NCI-H2196 (cell line): ENCODE results near the gene PCDHB4.
"Not testable (repeated sequence)": the region's sequence is repeated elsewhere in the genome, so short reads cannot be mapped to it uniquely, and the experiment has no call there.

Experiments used
- DNase-seq: peaks from one replicate; lab custom pipeline; 2025; ENCODE audit not compliant: unreplicated experiment; lab: John Stamatoyannopoulos, UW

Gene PCDHB4

GRCh38 chr5:141149812-141150211, 28.2 kb downstream of the PCDHB4 start, which contains the start of gene PCDHB6:
PCDHB6 (plus strand) TSS chr5:141150057; CDS start chr5:141150258, 201 bp downstream.
- no peak for DNase-seq

DNA sequence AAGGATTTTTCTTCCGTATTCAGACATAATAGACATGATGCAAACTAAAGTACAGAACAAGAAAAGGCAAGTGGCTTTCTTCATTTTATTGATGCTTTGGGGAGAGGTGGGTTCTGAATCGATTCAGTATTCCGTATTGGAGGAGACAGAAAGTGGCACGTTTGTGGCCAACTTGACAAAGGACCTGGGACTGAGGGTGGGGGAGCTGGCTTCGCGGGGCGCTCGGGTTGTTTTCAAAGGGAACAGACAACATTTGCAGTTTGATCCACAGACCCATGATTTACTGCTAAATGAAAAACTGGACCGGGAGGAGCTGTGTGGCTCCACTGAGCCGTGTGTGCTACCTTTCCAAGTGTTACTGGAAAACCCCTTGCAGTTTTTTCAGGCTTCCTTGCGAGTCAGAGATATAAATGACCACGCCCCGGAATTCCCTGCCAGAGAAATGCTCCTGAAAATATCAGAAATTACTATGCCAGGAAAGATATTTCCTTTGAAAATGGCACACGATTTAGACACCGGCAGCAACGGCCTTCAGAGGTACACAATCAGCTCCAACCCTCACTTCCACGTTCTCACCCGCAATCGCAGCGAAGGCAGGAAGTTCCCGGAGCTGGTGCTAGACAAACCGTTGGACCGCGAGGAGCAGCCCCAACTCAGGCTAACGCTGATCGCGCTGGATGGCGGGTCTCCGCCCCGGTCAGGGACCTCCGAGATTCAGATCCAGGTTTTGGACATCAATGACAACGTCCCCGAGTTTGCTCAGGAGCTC, 28.8 kb downstream of the PCDHB4 start:
- no peak for DNase-seq

DNA sequence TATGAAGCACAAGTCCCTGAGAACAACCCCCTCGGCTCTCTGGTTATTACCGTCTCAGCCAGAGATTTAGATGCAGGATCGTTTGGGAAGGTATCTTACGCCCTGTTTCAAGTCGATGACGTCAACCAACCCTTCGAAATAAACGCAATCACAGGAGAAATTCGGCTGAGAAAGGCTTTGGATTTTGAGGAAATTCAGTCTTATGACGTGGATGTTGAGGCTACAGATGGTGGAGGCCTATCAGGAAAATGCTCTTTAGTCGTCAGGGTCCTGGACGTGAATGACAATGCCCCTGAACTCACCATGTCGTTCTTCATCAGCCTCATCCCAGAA, 29.3 kb downstream of the PCDHB4 start:
- no peak for DNase-seq

- DNase-seq, result not testable (repeated sequence)
Measured at GRCh38 chr5:141151632-141152031, 30.0 kb downstream of the PCDHB4 start.

- not testable (repeated sequence) for DNase-seq
Measured at GRCh38 chr5:141152096-141152495, 30.5 kb downstream of the PCDHB4 start.

DNA sequence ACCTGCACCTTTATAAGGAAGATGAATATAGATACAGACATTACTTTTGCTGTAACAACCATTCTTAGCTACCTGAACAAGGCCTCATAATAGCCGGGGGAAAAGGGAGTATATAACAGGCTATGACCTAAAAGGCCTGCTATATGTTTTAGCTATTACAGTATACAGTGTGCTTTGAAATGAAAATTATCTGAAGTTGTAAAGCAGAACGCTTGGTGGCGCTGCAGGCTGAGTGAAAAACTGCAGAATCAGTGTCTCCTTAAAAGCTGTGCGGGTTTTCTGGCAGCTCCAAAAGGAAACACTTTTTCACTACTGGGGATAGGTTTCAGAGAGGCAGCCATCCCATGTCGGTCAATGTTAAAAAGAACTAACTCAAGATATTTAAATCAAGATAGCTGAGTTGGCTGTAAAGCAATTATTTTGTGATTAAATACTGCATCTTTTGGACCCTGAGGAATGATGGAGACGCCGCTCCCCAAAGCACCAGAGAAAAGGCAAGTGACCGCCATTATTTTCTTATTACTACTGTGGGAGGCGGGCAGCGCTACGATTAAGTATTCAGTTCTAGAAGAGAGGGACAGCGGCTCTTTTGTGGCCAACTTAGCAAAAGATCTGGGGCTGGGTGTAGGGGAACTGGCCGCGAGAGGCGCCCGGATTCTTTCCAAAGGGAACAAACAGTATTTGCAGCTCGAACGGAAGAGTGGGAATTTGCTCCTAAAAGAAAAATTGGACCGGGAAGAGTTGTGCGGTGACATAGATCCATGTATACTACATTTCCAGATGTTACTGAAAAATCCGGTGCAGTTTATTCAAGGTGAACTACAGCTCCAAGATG, 34.1 kb downstream of the PCDHB4 start:
- no peak for DNase-seq

GRCh38 chr5:141157356-141157755, 35.7 kb downstream of the PCDHB4 start:
- not testable (repeated sequence) for DNase-seq

GRCh38 chr5:141157901-141158300, 36.3 kb downstream of the PCDHB4 start:
- not testable (repeated sequence) for DNase-seq

DNA sequence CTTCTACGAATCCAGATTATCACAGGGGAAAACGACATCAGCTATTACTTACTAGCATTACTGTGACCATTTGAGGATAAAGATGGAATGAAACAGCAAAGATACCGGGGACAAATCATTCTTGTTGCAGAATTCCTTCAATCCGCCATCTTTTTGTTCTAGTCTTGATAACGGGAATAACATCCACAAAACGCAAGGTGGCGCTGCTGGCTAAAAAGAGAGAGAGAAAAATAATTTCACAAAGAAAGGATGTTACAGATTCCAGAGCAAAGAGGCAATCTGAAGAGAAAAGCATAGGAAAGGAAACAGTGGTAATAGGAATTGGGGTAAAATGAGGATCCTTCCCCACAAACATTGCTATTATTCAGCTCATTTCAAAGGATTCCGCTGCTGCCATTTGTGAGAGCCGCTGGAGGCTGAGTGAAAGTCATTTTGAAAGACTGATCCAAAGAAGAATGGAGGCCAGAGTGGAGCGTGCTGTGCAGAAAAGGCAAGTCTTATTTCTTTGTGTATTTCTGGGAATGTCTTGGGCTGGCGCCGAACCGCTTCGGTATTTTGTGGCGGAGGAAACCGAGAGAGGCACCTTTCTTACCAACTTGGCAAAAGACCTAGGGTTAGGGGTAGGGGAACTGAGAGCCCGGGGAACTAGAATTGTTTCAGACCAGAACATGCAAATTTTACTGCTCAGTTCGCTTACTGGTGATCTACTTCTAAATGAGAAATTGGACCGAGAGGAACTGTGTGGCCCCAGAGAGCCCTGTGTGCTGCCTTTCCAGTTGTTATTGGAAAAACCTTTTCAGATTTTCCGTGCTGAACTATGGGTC, 51.0 kb downstream of the PCDHB4 start, which contains the start of gene PCDHB7:
Gene PCDHB7, plus strand, starts transcription at position 264 of the 824 bp plus-strand sequence. Its CDS starts 192 bp downstream, at position 456.
- peak; percentile 42 for DNase-seq

- not testable (repeated sequence) for DNase-seq
Measured at GRCh38 chr5:141174291-141175104, 52.9 kb downstream of the PCDHB4 start.
